DMS53 treated with DMSO at 0.1 percent for 48 hours (cell line): ENCODE data around the gene IFITM5.
A peak's percentile ranks its signal among the peaks of the same experiment; 100 is the strongest.
"Not testable (repeated sequence)": the region's sequence is repeated elsewhere in the genome, so short reads cannot be mapped to it uniquely, and the experiment has no call there.

ENCODE experiments used
- DNase-seq: peaks from one replicate; lab custom pipeline; 2025; ENCODE audit not compliant: unreplicated experiment; lab: John Stamatoyannopoulos, UW

The IFITM5 gene

DNA sequence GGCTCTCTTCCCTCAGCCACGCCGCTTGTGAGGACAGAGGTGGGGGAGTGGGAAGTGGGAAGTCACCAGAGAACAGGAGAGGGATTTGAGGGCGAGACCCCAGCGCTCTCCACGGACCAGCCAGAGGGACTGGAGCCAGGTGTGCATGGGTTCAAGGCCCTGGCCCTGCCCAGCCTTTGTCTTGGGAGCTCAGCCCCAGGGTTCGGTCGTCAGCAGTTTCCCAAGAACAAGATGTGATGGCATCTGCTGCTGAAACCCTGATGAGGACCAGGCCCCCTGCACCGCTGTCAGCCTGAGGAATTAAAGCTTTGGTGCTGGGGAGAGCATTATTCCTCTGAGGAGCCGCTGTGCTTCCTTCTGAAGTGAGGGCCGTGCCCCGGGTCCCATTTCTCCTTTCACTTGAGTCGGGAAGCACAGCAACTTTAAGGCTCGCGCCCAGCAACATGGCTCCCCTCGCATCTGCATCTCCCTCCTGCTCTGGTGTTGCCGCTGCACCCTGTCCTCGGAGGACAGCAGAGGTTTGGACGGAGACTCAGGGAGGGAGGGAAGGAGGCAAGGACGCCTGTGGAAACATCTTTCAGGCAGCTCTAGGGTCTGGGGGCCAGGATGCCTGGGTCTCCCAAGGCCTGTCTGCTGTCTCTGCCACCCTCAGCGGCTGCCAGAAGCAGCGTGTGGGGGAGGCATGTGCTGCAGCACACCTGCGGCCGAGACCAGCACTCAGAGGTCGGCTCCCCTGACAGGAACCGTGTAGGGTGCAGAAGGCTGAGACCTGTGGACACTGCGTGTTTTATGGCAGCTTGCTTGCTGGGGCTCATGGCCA, 3.8 kb downstream of the IFITM5 start:
- DNase-seq = no peak

DNA sequence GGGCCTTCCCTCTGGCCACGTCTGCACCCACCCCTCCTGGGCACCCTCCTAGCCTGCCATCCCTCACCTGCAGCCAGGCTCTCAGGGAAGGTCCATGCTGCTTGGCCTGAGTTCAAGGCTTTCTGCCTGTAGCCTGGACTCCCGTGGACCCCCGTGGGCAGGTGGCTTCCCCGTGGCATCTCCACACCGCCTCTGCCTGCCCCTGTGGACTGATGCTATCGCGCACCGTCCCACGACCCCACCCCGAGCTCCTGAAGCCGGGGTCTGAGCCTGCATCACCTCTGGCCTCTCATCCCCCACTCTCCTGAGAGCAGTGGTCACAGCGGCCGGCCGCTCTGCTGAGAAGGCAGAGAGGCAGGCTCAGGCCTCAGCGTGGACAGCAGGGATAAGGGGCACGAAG, 4.5 kb downstream of the IFITM5 start:
- no peak for DNase-seq

DNA sequence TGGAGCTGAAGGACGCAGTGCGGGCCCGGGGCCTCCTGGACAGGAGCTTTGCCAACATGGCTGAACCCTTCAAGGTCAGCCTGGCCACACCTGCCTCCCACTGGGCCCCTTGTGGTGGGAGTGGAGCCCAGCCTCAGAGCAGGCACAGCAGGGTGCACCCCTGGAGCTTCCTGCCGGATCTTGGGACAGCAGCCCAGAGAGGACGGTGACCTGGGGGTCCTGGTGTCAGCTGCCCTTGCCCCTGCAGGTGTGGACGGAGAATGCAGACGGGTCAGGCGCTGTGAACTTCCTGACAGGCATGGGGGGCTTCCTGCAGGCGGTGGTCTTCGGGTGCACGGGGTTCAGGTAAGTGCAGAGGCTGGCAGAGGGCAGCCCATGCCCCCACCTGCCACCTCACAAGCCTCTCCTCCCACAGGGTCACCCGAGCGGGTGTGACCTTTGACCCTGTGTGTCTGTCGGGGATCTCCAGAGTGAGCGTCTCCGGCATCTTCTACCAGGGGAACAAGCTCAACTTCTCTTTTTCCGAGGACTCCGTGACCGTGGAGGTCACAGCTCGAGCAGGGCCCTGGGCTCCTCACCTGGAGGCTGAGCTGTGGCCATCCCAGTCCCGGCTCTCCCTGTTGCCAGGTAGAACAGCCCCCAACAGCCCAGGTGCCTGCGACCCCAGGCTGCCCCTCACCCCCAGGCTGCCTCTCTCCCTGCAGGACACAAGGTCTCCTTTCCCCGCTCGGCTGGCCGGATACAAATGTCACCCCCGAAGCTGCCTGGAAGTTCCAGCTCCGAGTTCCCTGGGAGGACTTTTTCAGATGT, 5.3 kb downstream of the IFITM5 start:
- no peak for DNase-seq

DNA sequence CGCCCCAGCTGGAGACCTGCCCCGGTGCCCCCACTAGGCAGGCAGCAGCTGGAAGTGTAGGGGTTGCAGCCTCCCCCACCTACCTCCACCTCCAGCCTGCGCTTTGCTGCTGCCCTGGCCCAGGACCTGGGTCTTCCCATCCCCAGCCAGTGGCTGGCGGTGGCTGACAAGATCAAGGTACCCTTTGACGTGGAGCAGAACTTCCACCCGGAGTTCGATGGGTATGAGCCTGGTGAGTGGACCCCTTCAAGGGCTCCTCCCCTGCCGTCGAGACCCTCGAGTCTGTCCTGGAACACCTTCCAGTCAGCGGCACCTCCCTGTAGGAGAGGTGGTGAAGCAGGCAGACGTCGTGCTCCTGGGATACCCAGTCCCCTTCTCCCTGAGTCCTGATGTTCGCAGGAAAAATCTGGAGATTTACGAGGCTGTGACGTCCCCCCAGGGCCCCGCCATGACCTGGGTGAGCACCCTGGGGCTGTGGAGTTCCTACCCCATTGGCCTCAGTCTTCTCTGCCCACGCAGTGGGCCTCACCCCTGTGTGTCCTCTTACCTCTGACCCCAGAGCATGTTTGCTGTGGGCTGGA, 6.0 kb downstream of the IFITM5 start:
- no peak for DNase-seq

DNA sequence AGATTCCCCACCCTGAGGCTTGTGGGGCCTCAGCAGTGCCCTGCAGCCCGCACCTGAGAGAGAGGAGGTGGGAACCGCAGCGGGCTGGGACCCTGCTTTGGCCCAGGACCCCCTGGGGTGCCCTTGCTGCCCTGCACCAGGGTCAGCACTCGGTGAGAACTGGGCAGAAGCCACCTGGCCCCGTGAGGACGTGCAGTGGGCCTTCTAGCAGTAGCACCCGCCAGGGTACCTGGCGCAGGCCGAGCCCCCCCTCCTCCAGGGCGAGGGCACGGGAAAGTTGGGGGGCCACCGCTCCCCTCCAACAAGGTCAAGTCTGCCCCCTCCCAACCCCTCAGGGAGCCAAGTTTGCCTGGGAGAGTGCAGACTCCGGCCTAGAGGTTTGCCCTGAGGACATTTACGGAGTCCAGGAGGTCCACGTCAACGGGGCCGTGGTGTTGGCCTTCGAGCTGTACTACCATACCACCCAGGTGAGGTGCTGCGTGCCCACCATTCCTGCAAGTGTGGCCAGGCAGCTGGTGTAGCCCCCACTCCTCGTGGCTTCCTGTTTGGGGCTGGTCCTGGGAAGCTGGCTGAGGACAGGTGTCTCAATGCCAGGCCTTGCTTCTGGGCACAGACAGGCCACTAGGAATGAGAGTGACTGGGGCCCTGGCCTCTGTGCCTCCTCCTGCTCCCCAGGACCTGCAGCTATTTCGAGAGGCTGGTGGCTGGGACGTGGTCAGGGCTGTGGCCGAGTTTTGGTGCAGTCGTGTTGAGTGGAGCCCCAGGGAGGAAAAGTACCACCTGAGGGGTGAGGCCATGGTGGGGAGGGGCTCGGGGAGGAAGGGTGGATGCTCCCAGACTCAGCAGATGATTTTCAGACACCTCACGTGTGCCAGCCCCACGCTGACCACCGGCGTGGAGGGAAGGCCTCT, 6.9 kb downstream of the IFITM5 start:
- DNase-seq = no peak

DNA sequence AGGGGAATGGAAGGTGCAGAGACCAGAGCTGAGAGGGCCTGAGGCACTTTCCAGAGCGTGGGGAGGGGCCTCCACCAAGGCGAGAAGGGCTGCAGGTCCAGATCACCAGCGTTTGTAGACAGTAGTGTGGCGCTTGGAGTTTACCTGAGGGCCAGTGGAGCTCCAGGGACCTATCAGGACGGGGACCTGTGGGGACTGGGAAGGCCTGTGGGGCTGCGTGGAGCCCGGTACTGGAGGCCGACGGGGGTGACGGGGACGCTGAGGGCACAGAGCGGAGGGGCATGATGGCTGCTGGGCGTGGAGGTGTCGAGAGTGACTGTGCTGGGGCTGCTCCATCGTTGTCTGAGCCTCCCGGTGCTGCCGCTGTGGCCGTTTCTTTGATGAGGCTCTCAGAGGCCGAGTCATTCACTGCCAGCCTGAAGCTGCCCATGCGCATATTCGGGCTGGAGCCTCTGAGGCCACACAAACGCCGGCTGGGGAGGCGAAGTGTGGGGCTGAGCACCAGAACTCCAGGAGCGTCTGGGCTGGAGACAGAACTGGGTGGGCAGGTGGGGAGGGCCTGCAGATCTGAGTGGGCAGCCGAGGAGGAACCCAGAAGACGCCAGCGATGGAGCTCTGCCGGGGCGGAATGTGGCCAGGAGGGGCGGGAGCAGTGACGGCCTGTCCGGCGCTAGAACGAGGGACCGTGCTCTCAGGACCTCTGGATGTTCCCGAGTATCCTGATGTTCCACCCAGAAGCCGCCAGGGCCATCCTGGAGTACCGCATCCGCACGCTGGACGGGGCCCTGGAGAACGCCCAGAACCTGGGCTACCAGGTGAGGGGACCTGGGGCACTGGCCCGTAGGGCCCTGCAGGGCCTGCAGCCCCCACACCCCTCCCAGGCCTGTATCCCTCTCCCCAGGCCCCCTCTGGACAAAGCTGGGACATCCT, 7.8 kb downstream of the IFITM5 start:
- no peak for DNase-seq

DNA sequence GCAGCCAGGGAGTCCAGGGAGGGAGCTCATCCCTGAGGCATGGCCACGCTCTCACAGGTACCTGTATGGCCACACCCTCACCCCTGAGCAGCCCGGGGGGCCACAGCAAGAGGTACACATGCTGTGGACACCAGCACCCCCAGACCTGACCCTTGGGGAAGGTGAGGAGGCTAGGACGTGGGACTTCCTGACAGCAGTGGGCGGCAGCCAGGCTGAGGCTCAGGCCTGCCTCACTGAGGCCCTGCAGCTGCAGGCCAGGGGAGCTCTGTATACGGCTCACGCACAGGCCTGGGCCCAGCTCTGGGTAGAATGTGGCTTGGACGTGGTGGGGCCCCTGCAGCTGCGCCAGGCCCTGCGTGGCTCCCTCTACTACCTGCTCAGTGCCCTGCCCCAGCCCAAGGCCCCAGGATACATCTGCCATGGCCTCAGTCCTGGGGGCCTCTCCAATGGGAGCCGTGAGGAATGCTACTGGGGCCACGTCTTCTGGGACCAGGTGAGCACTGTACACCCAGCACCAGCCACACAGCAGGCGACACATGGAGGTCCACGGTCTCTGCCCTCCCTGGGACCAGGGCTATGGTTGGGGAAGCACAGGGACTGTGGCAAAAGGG, 8.6 kb downstream of the IFITM5 start:
- no peak for DNase-seq

DNA sequence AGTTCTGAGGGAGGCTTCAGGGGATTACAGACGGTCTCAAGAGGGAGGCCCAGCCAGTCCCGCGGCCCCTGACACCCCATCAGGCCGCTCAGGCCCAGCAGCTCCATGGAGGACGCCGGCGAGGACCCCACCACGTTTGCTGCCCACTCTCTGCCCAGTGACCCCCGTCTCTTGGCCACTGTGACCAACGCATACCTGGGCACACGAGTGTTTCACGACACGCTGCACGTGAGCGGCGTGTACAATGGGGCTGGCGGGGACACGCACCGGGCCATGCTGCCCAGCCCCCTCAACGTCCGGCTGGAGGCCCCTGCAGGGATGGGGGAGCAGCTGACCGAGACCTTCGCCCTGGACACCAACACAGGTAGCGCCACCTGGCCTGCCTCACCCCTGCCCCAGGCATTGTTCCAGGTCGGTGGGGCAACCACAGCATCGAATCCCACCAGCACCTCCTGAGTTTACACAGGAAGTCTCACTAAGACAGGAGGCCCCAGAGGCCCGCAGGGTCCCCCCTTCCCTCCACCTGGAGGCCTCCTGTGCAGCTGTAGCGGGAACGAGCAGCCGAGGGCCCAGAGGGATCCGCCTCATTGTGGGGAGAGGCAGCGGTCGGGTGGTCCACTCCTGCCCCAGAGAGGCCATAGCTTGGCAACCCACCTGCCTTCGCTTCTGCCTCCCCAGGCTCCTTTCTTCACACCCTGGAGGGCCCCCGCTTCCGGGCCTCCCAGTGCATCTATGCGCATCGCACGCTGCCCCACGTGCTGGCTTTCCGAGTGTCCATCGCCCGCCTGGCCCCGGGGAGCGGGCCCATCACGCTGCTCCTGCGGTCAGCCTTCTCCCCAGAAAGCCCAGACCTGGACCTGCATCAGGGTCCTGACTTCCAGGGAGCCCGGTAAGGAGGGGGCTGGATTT, 9.4 kb downstream of the IFITM5 start:
- DNase-seq = no peak

DNA sequence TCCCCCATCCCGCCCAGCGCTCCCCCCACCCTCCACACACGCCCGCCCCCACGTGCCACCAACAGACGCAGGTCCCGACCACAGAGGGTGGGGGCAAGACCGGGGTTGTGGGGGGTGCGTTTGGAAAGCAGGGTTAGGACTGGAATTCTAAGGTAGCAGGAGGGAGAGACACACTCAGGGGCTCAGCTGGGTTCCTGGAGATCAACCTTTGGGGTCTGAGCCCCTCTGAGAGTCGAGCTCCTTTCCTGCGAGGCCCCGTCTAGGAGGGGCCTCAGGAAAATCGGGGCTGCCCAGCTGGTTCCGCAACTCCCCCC, 10.0 kb downstream of the IFITM5 start:
- DNase-seq = no peak

DNA sequence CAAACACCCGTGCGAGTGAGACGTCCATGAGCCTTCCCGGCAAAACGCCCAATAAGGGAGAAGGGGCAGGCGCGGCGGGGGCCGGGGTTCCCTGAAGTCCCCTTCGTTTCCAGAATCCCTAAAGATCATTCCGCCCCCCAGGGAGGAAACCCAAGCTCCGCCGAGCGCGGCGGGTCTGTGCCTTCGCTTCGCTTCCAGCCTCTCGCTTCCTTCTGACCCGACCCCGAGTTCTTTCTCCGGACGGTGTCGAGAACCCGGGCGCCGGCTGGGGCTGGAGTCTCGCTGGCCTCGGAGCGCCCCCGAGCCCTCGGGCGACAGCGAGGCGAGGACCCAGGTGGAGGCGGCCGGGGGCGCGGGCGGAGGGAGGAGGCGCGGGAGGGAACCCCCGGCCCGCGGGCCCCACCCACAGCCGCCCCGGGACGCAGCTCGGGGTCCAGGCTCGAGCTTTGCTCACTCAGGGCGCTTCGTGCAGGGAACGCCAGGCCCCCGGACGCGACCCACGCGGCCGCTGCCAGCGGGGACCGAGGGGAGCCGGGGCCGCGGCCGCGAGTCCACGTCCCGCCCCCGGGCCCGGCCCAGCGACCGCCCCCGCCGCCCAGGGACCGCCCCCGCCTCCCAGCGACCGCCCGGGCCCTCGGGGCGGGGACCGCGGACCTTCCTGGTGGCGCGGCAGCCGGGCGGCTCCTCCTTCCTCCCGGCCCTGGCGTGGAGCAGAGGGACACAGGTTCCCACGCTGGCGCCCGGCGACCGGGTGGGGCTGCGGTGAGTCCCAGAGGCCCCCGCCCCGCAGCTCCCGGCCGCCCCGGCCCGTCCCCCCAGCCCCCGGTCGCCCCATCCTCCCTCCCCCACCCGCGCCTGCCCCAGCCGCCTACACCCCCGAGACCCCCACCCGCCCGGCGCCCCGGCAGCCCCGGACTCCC, 10.6 kb downstream of the IFITM5 start, which contains the start of gene PGGHG:
Gene PGGHG (plus strand): TSS at position 649 of the 920 bp plus-strand sequence. CDS start 691 bp downstream, outside the sequence.
- DNase-seq = peak; percentile 45

DNA sequence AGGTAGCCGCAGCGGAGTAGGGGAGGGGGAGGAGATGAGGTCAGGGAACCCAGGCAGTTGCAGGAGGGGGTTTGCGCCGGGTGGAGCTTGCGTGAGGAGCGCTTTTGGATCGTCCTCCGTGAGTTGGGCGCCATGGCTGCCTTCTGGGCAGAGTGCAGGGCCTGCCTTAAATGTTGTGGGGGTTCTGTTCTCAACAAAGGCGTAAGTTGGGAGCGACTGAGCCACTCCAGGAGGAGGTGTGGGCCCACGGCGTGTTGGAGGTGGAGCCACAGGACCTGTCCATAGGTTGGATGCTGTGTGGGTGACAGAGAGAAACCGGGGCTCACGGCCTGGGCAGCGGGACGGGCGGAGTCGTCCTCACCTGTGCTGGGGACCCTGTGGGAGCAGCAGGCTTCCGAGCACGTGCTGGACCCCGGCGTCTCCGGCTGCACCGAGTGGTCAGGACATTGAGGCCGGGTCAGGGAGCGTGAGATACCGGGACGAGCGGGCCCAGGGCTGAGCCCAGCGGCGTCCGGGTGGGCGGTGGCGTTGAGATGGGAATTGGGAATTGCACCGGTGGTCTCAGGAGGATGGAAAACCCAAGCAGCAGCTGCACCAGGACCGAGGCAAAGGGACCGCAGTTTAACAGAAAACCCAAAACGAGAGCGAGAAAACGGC, 11.4 kb downstream of the IFITM5 start:
- no peak for DNase-seq

DNA sequence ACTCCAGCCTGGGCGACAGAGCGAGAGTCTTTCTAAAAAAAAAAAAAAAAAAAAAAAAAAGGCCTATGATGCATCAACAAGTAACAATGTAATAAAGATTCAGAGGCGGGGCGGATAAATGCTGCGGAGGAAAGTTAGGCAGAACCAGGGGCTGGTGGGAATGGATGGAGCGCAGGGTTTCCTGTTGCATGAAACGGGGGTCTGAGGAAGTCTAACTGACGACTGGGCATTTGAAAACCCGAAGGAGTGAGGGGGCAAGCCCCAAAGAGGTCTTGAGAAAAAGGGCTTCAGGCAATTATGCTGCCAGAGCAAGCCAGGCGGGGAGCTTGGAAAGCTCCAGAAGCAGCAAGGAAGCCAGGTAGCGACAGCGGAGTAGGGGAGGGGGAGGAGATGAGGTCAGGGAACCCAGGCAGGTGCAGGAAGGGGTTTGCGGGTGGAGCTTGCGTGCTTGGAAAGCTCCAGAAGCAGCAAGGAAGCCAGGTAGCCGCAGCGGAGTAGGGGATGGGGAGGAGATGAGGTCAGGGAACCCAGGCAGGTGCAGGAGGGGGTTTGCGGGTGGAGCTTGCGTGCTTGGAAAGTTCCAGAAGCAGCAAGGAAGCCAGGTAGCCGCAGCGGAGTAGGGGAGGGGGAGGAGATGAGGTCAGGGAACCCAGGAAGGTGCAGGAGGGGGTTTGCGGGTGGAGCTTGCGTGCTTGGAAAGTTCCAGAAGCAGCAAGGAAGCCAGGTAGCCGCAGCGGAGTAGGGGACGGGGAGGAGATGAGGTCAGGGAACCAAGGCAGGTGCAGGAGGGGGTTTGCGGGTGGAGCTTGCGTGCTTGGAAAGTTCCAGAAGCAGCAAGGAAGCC, 12.1 kb downstream of the IFITM5 start:
- not testable (repeated sequence) for DNase-seq

DNA sequence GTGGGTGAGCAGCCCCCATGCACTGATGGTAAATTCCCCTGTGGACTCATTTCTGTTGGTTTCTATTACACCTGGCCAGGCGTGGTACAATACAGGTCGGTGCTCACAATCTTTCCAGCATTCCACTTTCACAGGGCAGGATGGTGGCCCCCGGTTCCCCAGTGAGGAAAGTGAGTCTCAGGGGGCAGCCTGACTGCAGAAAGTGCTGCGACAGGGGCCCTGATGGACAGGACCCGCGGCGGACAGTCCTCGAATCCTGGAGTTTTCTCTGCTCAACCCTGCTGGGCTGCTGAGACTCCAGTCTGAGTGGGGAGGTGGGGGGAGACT, 13.5 kb downstream of the IFITM5 start:
- DNase-seq = no peak

DNA sequence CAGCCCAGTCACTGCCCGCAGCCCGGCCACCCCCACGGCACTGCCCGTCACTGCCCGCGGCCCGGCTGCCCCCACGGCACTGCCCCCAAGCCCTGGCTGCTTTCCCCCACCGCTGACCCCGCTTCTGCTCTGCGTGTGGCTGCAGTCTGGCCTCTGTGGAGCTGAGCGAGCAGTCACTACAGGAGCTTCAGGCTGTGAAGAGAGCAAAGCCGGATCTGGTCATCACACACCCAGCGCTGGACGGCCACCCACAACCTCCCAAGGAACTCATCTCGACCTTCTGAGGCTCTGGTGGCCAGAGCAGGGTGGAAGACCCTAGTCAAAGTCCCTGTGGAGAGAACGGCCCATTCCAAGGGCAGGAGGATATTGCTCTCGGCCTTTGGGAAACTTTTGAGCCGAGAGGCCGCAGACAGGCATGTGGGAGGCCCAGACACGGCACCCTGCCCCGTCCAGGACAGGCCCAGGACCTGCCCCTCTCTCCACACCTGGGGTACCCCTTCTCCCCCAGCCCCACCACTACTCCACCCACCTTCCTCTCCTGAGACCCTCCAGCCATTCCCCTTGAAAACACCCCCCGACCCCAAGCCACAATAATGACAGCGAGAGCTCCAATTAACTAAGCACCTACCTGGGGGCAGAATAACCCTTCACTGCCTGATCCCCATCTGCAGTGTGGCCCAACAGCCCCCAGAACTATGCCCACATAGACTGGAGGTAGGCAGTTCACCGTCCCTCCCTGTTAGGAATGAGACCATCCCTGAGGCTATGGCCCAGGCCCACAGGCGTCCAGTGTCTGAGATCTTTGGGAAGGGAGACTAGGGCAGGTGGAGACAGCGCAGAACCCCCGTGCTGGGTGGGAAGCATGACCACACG, 14.1 kb downstream of the IFITM5 start:
- no peak for DNase-seq
